Hippocampal formation (tissue), 2 donors: ENCODE results near the gene CAMSAP2.

Source experiments
- DNase-seq, 2 donors: peaks; one replicate each; lab custom pipeline; 2025; lab: John Stamatoyannopoulos, UW

CAMSAP2 gene

DNA sequence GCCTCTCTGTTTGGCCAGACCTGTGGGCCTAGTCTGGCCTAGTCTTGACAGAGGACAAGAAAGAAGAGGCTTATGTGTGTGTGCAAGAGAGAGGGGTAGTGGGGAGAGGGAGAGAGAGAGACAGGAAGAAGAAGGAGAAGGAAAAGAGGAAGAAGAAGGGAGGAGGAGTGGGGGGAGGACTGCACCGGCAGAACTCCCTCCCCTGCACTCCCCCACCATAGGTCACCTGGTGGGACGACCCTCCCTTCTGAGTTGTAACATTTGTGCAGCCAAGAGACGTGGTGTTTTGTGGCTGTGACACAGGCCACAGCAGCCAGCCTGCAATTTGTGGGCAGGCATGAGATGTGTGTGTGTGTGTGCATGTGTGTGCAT is 160.3 kb downstream of the CAMSAP2 start:
- no peak for DNase-seq

DNA sequence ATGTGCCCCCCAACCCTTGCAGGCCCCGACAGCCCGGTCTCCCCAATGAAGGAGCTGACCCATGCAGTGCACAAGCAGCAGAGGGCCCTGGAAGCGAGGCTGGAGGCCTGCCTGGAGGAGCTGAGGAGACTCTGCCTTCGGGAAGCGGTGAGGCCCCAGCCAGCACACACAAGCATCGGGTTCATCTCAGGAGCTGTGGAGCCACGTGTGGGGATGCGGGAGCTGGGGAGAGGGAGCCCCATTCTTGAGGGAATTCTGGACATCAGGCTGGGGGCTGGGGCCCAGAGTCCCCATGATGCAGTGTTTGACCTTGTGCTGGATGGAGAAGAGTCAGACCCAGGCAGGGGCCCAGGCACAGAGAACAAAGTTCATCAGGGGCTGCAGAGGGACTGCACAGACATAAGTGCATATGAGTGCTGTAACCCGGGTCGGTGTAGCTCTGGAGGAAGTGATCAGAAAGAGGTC is 160.8 kb downstream of the CAMSAP2 start:
- no peak for DNase-seq

DNA sequence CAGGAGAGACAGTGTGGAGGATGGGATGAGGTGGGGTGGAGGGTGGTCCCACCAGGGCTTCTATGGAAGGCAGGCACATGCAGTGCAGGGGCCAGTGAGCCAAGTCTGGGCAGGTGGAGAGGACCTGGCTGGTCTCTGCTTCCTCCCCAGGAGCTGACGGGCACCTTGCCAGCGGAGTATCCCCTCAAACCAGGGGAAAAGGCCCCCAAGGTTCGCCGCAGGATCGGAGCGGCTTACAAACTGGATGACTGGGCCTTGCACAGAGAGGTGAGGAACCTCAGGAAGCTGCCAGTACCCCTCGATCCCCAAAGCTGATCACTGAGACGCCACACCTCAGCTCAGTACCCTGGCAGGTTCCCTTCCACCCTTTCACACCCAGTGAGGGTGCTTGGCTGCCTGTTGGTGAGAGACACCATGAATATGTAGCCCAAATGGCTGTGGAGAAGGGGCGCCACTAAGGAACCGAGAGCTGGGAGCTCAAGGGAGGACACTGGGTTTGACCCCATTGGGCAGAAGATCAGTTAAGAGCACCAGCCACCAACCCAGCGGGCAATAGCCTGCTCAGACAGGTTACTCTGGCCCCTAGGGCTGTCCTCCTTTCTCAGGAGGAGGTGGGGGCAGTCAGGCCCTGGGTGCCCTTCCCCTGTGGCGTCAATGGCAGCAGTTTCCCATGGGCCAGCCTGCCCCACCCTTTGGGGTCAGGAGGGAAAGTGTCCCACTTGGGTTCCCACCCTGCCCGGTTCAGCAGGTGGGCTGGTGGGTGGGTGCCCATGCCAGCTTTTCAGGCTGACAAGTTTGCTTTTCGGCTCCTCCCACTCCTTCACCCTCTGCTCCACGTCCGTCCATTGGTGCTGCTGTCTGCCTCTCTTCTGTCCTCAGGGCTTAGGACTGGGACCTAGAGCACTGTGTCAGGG is 161.5 kb downstream of the CAMSAP2 start:
- no peak for DNase-seq

DNA sequence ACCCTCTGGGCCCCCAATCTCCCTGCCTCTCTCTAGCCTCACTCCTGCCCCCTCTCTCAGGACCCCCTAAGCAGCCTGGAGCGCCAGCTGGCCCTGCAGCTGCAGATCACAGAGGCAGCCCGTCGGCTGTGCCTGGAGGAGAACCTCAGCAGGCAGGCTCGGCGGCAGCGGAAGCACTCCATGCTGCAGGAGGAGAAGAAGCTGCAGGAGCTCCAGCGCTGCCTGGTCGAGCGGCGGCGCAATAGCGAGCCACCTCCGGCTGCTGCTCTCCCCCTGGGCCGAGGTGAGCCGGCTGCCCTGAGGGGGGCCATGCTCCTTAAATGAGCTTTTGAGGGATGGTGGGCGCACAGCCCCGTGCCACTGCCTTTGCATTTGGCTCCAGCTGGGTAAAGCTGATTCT is 162.2 kb downstream of the CAMSAP2 start:
- no peak for DNase-seq

DNA sequence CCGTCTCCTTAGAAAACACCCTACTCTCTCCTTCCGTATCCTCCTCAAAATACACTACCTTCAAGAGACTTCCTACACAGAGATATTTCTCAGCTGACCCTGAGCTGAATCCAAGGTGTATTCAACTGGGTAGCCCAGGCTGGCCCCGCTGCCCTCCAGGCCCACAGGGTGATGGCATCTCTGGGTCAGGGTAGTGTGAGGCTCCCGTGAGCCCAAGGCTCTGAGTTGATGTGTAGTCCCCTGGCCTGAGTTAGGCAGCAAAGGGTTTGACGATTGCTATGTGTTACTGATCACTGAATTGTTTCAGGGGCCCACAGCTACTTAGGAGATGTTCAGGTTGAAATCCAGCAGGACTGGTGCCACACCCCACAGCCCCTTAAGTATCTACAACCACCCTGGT is 162.7 kb downstream of the CAMSAP2 start:
- no peak for DNase-seq

DNA sequence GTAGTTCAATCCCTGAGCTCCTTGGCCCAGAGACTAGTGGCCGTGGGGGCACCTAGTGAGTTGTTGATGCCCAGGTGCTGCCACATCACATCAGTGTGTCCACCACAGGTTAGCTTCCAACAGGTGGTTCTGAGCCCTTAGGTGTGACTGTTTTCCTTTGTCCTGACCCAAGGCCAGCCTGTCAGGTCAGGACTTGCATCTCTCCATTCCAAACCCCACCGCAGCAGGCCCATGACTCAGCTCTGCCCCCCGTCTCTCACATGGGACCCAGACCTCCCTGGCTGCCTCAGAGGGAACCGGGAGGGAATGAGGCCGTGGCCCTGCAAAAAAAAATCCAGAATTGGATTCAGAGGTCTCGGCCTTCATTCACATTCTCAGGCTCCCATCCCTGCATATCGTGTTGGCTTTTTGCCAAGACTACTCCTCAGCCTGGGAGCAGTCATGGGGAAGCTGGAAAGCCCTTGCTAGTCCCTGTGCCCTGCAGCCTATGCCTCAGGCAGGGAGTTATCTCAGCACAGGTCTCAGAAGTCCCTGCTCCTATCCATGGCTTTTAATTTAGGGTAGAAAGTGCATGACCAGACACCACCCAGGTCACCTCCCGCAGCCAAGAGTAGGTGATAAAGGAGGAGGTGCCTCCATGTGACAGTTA is 163.2 kb downstream of the CAMSAP2 start:
- no peak for DNase-seq

DNA sequence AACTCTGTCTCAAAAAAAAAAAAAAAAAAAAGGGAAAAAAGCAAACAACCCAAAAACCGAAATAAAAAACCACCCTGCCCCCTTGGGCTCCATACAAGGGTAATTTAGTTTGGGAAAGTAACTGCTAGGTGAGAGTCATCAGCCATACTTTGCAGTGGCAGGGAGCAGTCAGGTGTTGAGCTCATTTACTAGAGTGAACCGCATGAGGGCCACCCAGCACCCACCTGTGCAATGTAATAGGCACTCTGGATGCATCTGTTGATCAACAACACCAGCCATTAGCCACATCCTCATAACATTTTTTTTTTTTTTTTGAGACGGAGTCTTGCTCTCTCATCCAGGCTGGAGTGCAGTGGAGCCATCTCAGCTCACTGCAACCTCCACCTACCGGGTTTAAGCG is 165.1 kb downstream of the CAMSAP2 start:
- no peak for DNase-seq

DNA sequence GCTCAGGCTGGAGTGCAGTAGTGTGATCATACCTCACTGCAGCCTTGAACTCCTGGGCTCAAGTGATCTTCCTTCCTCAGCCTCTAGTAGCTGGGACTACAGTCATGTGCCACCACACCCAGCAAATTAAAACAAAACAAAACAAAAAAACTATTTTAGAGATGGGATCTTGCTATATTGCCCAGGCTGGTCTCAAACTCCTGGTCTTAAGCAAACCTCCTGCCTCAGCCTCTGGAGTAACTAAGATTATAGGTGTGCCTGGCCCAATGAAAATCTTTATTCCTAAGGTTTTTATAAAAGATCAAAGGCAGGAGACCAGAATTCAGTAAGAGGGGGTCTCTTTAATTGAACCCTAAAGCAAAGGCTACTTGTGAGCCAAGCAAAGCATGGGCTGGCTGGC is 166.1 kb downstream of the CAMSAP2 start:
- DNase-seq = no peak

DNA sequence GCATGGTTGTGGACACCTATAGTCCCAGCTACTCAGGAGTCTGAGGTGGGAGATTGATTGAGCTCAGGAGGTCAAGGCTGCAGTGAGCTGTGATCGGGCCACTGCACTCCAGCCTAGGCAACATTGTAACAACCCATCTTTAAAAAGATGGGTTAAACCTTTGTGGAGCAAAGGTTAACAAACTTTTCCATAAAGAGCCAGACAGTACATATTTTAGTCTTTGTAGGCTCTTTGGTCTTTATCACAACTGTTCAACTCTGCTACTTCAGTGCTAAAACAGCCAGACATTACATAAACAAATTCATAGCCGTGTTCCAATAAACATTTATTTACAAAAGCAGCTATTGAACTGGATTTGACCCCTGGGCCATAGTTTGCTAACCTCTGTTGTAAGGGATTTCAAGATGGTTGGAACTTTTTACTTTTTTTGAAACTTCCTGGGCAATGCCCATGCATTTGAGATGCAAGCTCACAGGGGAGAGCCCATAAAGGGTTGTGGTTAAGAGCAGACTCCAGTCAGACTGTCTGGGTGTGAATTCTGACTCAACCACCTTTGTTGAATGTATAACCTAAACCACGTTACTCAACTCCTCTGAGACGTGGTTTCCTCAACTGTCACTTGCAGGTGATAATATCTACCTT is 166.8 kb downstream of the CAMSAP2 start:
- no peak for DNase-seq

DNA sequence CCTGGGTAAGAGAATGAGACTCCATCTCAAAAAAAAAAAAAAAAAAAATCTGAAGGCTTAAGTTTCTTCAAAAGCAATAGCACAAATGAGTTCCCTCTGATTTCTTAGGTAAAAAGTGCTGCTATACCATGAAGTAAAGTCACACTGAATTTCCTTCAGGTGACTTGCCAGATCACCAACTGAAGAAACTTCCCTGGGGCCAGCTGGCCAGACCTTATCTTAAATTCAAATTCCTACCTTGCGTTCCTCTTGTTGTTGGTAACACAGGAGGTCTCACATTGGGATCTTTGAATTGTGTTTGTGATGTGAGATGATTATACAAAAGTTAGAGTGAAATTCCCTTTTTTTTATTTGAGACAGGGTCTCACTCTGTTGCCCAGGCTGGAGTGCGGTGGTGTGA is 167.8 kb downstream of the CAMSAP2 start:
- no peak for DNase-seq

DNA sequence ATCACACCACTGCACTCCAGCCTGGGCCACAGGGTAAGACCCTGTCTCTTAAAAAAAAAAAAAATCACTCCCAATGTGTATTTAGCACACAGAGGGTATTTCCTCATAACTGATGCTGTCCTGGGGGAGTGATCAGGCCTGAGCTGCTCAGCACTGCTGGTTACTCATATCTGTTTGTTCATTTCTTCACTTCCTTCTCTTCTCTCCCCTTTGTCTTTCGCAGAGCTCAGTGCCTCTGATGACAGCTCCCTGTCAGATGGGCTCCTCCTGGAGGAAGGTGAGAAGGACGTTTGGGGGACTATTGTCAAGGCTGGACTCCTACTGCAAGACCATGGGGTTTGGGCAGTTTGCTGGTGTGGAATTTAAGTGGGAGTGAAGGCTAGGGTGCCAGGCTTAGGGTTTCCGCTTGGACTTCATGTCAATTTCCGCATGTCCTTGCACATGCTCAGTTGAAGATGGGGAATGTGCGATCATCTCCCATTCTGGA is 169.0 kb downstream of the CAMSAP2 start:
- no peak for DNase-seq

DNA sequence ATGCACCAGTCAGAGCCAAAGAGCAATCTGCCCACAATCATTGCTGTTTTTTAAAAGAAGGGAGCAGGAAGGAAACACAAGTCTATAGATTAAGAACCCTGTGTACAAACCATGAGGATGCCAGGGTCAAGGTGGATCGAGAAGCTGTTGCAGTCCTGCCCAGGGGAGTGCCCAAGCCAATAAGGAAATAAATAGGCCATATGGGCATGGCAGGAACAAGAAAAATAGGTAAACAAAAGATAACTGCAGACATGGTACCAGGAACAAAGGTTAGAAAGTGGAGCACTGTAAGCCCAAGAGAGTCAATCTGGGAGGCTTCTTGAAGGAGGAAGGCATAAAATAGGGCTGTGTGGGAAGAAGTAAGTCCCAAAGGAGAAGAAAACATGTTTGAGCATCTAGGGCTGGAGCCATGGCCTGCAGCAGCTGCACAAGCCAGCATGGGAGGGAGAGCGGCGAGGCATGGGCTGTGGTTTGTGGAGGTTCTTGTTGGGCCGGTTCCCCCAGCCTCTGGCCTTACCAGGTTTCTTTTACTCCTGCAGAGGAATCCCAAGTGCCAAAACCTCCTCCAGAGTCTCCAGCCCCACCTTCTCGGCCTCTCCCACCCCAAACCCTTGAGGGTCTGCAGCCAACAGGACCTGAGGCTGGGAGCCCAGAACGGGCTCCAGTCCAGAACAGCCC is 169.6 kb downstream of the CAMSAP2 start:
- no peak for DNase-seq

DNA sequence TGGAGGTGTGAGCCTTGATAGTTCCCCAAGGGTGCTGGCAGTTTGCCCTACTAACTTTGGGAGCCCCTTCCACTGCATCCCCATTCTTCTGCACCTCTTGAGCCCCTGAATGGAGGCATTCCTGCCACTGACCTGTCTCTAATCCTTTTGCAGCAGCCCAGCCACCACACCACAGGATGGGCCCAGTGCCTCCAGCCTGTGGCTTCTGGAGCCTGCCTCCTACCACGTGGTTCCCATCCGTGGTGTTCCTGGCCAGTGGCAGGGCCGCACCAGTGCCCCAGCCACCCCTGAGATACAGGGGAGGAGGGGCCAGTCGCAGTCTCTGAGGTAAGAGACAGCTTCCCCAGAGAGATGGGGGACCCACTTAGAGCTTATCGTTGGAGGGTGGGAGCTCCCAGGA is 170.4 kb downstream of the CAMSAP2 start:
- DNase-seq = no peak

DNA sequence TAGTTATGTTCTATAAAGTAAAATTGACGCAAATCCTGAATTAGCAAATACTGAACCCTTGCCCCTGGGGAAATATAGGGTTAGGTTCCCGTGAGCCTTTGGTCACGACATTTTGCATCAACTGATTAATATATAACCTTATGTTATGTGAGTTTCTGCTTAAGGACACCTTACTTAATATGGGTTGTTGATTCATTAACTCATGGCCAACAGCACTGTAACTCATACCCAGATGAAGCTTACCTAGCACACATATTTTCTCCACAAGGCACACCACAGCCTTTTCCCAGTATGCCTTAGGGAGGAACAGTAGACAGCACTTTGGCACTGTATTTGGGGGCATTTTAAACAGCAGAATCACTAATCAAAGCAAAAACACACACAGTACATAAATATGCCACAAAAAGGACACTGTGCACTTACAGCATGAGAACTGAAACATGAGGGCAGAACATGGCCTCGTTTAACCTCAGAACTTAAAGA is 171.1 kb downstream of the CAMSAP2 start:
- no peak for DNase-seq
